Spleen (tissue), 11 donors: ENCODE results near the gene CD276. TPM values are rescaled to one million over a fixed set of nuclear protein-coding genes. Genes with fewer than 3 reads are reported as not detected.

Source experiments
- DNase-seq: peaks from one replicate; pipeline ENCODE4 v3.0.0-alpha.2; 2020
- H3K27ac ChIP-seq, 8 donors: fragments of 200-600 bp; sonication (generic) in 7 of 8; 1 replicate in 4 of 8; 2 replicates in 4 of 8; pipeline versions ENCODE4 v1.5.0 to v1.8.0; 2016 to 2021; ENCODE audit warnings: inconsistent platforms in 4 of 8, mild to moderate bottlenecking in 4 of 8, moderate library complexity in 1 of 8
- H3K27me3 ChIP-seq, 7 donors: fragments of 200-600 bp; sonication (generic) in 6 of 7; replicated peaks in 1 of 7; 1 replicate in 4 of 7; 2 replicates in 3 of 7; pipeline versions ENCODE4 v1.5.0 to v1.8.0; 2016 to 2021; ENCODE audit warnings: inconsistent platforms in 3 of 7, mild to moderate bottlenecking in 1 of 7
- H3K36me3 ChIP-seq, 6 donors: fragments of 200-600 bp; sonication (generic) in 5 of 6; 1 replicate in 4 of 6; 2 replicates in 2 of 6; pipeline versions ENCODE4 v1.5.0 to v1.8.0; 2016 to 2021; ENCODE audit warnings: inconsistent platforms in 2 of 6
- H3K4me1 ChIP-seq, 6 donors: fragments of 200-600 bp; sonication (generic) in 5 of 6; 1 replicate in 3 of 6; 2 replicates in 3 of 6; pipeline versions ENCODE4 v1.5.0 to v1.8.0; 2016 to 2021; ENCODE audit warnings: inconsistent platforms in 3 of 6
- H3K4me3 ChIP-seq, 8 donors: fragments of 200-600 bp; sonication (generic) in 7 of 8; 1 replicate in 4 of 8; 2 replicates in 4 of 8; pipeline versions ENCODE4 v1.5.0 to v1.8.0; 2016 to 2021; ENCODE audit warnings: inconsistent platforms in 4 of 8, mild to moderate bottlenecking in 4 of 8, moderate library complexity in 2 of 8
- H3K9me3 ChIP-seq, 8 donors: fragments of 200-600 bp; sonication (generic) in 7 of 8; 1 replicate in 4 of 8; 2 replicates in 4 of 8; pipeline versions ENCODE4 v1.5.0 to v1.8.0; 2016 to 2021; ENCODE audit warnings: inconsistent platforms in 4 of 8
- CTCF ChIP-seq, 11 experiments: fragments of 200-600 bp in 7 of 11; fragments of 450-650 bp in 4 of 11; sonication (generic) in 4 of 11; IDR thresholded peaks in 8 of 11; conservative IDR thresholded peaks in 3 of 11; 1 replicate in 7 of 11; 2 replicates in 4 of 11; pipeline versions ENCODE4 v1.4.0 to v1.8.0; 2016 to 2021; ENCODE audit warnings: antibody characterized with exemption in 11 of 11, inconsistent platforms in 4 of 11, mild to moderate bottlenecking in 1 of 11
- POLR2A ChIP-seq, 3 donors: fragments of 450-650 bp; IDR thresholded peaks; one replicate each; pipeline ENCODE4 v1.5.1; 2017; ENCODE audit warnings: antibody characterized with exemption in 3 of 3, mild to moderate bottlenecking in 1 of 3
- POLR2AphosphoS5 ChIP-seq, 3 donors: sonication (generic); formaldehyde crosslinking; IDR thresholded peaks; one replicate each; pipeline ENCODE4 v1.5.1; 2017; ENCODE audit warnings: antibody characterized with exemption in 3 of 3
- WGBS, 5 donors: extraction: QIAGEN DNeasy Blood & Tissue Kit in 3 of 5; methylation state at CpG; one replicate each; pipeline versions ENCODE4 v1.1.5 to v1.1.7; 2013 to 2018; 5-methylcytosine and 5-hydroxymethylcytosine counted together
- intact Hi-C: fragments of 100-400 bp; cut with DNase I; formaldehyde crosslinking; loops from one replicate; pipeline ENCODE4 v1.15.0; 2023; ENCODE audit warnings: low total_unique reads
- polyA plus RNA-seq, 3 donors: library from polyadenylated mRNA; stranded (reverse); fragments of 200-250 nt; gene quantifications; one replicate each; pipeline ENCODE4 v1.2.1, GENCODE V29; 2013
- total RNA-seq, 7 donors: library from RNA; depleted of rRNA in 3 of 7; stranded (reverse); fragments of >200 nt in 3 of 7; fragmentation: NEBNext Ultra II Directional in 4 of 7; extraction: Animal tissue kit (Norgen Biotek cat#: 25700) in 4 of 7; gene quantifications; one replicate each; pipeline versions ENCODE4 v1.1.0 to v1.2.1, GENCODE V29; 2016 to 2021
- donor health status: healthy with polysubstance abuse.
- donor health status: DM: no; HTN: no; CAD: no; lungs with moderate emphysema.
- donor health status: DM: no; HTN: no; CAD: no.
- donor health status: Bipolar disorder and iron deficiency.
- donor health status: healthy.
- donor health status: DM: no; HTN: no; CAD: no.
- donor health status: DM: yes; HTN: yes; CAD: no.

The CD276 gene
- total and polyA plus RNA-seq, 10 donors, result 9.8 to 95.6 (median 27.2) TPM

GRCh38 chr15:73696641-73697001 lies 12.4 kb downstream of the CD276 start:
- Histone ChIP-seq H3K27me3 (peaks cover 0 to 54% (median 0%) of the 10 kb centered on the region in 7 donors), H3K4me1 (peaks cover 18 to 57% (median 38%) of the 10 kb centered on the region in 6 donors), H3K27ac (peak overlapping the region in 6 of 8 donors; percentile 20 to 67 (median 43)), H3K36me3 (peaks cover 0 to 4% (median 0%) of the 10 kb centered on the region in 6 donors), H3K4me3 (no peak overlapping the region), H3K9me3 (no peaks in the 10 kb centered on the region)
- intact Hi-C loops, result no loop called here
- DNase-seq, result no peak
- 8 to 31% (median 14%) methylated on average over 1 of the region's 1 CpG for WGBS, 5 donors
- no peak for TF ChIP-seq POLR2A (IDR thresholded peaks at IDR 0.05)
- no peak for TF ChIP-seq POLR2AphosphoS5 (IDR thresholded peaks at IDR 0.05)
- TF ChIP-seq CTCF (IDR thresholded peaks at IDR 0.05 in 8 of 11, conservative IDR thresholded peaks at IDR 0.05 in 3 of 11), result no peak

GRCh38 chr15:73697033-73697467 lies 12.9 kb downstream of the CD276 start:
- TF ChIP-seq POLR2AphosphoS5 (IDR thresholded peaks at IDR 0.05) (peak; percentile 93 to 97 (median 96)), POLR2A (IDR thresholded peaks at IDR 0.05) (no peak), CTCF (IDR thresholded peaks at IDR 0.05 in 8 of 11, conservative IDR thresholded peaks at IDR 0.05 in 3 of 11) (peak in 1 of 11 experiments; percentile 7)
- Histone ChIP-seq H3K27ac (peak overlapping the region in 6 of 8 donors; percentile 20 to 67 (median 43)), H3K36me3 (peaks cover 0 to 5% (median 0%) of the 10 kb centered on the region in 6 donors), H3K27me3 (peaks cover 0 to 54% (median 0%) of the 10 kb centered on the region in 7 donors), H3K4me1 (peaks cover 18 to 57% (median 37%) of the 10 kb centered on the region in 6 donors), H3K9me3 (no peaks in the 10 kb centered on the region), H3K4me3 (no peak overlapping the region)
- peak; percentile 92 for DNase-seq
- intact Hi-C loops, result no loop called here
- 0 to 2% (median 1%) methylated on average over 9 of the region's 9 CpGs for WGBS, 5 donors

- Histone ChIP-seq H3K27ac (no peak overlapping the region), H3K9me3 (no peaks in the 10 kb centered on the region), H3K36me3 (peaks cover 0 to 29% (median 2%) of the 10 kb centered on the region in 6 donors), H3K4me1 (peaks cover 18 to 49% (median 37%) of the 10 kb centered on the region in 6 donors), H3K27me3 (peaks cover 0 to 46% (median 0%) of the 10 kb centered on the region in 7 donors), H3K4me3 (no peak overlapping the region)
- TF ChIP-seq POLR2A (IDR thresholded peaks at IDR 0.05) (no peak), POLR2AphosphoS5 (IDR thresholded peaks at IDR 0.05) (no peak), CTCF (IDR thresholded peaks at IDR 0.05 in 8 of 11, conservative IDR thresholded peaks at IDR 0.05 in 3 of 11) (no peak)
- no peak for DNase-seq
- intact Hi-C loops, result loop anchor here (5.0 kb wide), 2 partner anchors 62 to 147 kb away; no protein-coding TSS in a partner anchor
- 67 to 90% (median 80%) methylated on average over 7 to 14 of the region's 14 CpGs for WGBS, 5 donors
These were observed 15.3 kb downstream of the CD276 start for GRCh38 chr15:73699249-73700040.
